Fibroblast of gingiva (primary cell): Measurements from ENCODE around the gene PRKCB.

Experiments
- DNase-seq: peaks from one replicate; pipeline ENCODE4 v3.0.0-alpha.2; 2011; ENCODE audit warnings: low read depth

Gene PRKCB

DNA sequence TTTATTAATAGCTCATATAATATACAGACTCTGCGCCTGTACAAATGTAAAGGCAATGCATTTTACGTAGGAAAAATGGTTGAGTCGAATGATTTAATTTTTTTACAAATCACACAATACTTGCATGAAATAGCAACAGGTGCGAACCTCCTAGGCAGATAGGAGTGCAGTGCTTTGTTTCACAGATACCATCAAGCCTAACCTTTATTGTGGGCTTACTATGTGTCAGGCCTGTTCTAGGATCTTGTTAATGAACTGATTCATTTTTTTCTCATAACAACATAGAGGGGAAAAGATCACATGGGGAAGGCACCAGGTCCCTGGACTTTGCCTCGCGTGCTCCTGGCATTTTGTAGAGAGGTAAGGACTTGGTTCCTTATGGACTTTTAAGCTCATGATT, 107.8 kb downstream of the PRKCB start:
- no peak for DNase-seq

DNA sequence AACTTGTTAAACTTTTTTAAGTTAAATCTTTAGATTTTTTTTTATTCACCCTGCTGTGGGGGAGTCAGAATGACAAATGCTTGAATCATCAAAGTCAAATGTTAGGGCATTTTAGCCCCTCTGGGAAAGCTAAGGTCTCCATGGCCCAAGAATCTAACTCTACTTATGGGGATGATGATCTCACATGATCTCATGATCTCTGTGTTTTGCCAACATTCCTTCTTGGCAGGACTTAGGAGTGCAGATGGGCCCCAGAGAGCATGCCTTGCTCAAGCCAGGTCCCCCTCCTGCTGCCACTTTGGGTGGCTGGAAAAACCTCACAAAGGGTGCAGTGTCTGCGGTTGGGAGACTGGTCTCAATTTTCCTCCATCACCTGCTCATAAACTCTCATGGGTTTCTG, 108.6 kb downstream of the PRKCB start:
- no peak for DNase-seq

DNA sequence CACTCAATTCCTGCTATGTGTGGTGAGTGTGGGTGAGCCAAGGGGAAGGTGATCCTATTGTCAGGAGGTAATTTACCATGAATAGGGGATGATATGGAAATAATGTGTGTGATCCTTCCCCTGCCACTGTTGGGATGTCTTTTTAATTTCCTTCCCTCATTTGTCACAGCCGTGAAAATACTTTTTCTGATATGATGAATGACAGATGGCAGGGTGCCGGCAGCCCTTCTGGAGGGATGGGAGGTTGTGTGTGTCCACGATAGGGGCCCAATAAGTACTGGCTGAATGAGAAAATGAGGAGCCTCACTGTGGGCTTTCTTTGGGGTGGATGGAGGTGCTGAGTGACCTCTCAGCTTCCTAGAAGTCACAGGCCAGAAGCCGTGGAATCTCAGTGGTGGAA, 109.5 kb downstream of the PRKCB start:
- DNase-seq, result no peak

DNA sequence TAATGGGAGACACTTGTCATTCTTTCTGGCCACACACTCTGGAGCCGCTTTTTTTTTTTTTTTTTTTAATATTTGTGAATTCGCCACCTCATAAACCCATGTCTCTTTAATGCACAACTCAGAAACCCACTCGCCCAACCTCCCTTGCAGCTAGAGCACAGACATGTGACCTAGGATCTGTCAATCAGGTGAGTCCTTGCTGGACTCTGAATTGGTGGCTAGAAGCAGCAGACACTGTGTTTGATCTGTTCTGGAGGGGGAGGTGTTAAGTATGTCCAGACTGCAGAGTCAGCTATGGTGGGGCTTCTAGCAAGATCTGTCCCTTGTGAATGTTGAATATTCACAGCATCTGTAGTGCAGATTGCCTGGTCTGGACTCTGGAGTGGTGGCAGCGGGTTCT, 112.1 kb downstream of the PRKCB start:
- no peak for DNase-seq

DNA sequence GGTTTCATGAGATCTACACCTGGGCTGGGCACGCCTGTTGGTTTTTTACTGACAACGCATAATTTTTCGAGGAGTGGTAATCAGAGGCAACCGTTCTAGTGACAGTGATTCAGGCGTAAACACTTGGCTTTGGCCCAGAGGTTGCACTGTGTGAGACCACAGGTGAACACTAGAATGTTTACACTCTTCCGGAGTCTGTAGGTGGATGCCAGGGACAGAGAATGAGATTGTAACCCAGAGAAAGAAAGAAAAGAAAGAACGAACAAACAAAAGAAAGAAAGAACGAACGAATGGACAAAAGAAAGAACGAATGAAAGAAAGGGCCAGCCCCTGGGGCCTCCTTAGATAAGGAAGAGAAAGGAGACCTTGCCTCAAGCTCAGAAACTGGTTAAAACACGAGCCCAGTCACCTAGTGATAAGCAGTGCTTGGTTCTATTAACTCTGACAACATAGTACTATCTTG, 113.2 kb downstream of the PRKCB start:
- DNase-seq, result no peak

DNA sequence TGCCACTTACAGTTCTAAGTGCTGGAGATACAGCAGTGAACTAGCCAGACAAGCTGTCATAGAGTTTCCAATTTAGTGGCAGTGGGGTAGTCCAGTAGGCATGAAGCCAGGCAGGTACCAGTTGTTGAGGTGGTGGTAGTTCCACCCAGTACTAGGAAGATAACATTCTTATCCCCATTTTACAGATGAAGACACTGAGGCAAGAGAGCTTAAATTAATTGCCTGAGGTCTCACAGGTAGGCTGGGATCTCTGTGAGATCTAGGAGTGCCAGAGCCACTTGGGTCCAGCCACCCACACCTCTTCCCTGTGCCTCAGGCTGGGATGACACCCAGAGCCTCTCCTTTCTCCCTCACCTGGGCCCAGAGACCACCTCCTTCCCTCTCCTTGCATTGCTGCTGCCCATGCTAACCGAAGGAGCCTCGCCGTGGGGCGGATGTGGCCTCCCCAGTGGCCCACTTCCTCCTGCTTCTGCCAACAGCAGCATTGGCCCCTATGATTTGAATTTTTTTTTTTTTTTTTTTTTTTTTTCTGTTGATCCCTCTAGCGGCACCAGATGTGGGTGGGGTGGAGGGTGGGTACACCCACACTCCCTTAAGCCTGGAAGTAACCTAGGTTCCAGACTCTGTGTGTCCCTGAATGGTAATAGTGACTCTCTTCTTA, 114.0 kb downstream of the PRKCB start:
- DNase-seq, result no peak

DNA sequence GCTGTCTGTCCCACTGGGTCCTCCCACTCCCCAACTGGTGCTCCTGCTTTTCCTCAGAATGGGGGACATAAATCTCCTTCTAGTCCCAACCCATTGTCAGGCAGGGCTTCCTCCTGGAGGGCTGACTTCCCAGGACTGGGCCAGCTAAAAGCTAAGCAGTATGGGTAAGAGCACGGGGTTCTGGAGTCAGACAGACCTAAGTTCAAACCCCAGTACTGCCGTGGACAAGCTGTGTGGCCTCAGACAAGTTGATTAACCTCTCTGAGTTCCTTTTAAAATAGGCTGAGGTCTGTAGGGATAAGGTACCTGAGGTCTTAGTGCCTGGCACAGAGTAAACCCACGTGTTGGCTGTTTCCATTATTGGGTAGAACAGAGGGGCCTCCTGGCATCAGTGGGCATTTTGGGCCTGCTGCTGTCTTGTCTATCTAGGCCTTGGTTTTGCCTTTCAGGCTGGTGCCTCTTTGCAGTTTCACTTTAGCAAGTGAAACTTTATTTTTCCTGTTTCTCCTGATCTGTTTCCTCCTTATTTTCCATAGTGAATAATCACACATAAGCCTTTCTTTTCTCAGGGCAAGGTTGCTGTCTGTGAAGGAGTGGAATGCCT, 114.6 kb downstream of the PRKCB start:
- no peak for DNase-seq

DNA sequence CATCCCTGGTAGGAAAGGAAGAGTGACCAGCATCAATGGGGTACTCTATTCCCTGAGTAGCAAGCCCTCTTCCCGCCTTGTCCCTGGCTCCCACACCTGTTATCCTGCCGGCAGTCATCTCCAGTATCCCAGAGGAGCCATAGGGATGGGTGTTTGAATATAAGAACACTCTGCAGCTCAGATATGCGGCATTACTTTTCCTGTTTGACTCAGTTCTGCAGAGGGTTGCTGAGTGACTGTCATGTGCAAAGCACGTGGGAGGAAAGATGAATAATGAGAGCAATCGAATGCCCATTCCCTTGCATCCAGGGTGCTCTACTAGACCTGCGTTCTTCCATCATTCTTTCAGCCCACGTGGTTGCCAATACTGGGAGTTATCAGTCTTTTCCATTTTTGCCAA, 115.1 kb downstream of the PRKCB start:
- DNase-seq, result no peak

DNA sequence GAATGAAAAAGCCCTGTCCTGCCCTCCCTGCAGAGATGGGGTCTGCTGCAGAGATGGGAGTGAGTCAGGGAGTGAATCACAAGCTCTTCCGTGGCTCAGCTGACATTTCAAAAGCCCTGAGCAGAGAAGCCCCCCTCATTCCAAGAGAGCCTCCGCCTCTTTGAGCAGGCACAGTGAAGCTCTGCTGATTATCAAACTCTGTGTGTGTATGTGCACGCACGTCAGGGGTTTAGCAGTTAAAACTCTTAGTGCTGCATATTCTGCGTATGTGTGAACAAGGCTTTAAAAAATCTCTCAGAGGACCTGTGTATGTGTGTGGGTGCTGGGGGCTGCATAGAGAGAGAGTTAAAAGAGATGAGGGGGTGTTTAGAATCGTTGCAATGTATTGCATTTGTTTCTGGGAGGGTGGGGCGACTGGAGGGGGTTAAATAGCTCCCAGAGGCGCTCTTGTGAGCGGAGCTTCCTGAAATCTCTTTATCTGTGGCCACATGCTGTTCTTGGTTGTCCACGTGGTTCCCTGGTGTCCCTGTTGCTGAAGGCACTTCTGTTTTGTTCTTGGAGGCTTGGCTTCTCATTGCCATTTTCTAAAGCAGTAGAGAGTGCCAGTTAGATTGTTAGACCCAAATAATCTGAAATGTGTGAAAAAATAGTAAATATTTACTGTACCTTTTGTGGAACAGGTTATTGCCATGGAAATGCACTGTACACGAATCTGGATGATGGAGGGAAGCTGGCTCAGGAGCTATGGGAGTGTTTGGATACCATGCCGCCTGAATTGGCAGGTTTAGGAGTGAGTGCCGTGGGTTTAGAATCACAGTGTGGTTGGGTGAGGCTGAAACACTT, 116.6 kb downstream of the PRKCB start:
- DNase-seq, result no peak

DNA sequence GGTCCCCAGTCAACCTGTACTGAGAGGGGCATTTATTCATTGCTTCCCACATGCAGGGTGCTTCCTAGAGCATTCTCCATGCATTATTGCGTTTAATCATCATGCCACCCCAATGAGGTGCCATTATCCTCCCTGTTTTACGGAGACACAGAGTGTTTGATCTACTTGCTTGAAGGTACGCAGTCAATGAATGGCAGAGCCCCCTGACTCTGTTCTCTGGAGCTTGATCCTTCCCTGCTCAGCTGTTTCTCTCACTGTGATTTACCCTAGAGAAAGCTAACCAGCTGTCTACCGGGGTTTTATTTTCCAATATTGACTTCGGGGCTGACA, 117.2 kb downstream of the PRKCB start:
- no peak for DNase-seq

DNA sequence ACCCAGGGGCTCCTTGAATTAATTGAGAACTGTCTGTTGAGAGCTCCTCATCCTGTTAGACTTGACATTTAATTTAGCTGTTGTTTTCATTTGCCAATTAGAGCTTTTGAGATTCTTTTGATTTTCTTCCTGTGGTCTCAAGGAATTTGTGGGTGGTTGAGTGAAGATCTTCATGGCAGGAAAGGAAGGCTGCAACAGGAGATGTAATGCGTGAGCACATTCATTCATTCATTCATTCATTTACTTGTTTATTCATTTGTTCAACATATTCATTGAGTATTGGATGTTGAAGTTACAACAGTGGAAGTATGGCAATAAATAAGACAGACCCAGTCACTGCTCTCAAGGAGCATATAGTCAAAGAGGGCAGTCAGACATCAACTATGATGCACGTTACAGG, 117.7 kb downstream of the PRKCB start:
- DNase-seq, result no peak

DNA sequence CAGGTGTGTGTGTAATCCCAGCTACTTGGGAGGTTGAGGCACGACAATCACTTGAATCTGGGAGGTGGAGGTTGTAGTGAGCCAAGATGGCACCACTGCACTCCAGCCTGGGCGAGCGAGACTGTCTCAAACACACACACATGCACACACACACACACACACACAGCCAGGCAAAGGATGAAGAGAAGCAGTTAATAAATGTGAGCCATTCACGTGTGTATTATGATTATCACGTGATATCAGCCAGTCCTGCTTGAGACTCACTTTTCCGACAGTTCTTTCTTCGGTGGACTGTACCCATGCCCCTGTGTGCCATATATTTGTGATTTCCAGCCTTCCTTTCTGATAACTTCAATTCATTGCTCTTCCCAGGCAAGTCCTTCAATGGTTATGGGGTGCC, 119.3 kb downstream of the PRKCB start:
- DNase-seq, result no peak

DNA sequence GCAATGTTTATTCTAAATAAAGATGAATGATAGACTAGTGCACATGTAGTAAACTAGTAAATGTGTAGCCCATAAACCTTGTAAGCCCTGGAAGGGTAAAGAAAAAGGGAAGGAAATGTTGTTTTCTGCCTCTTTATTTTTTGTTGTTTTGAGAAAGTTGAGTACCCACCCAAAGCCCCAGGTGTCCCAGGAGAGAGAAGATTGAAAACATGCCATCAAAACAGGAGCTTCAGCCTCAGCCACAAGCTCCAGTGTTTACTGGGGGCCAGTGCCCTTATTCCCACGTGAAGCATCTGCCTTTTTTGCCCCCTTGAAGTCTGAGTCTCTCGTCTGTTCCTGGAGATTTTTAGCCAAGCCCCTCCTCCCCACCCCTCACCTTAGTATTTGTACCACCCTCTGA, 121.5 kb downstream of the PRKCB start:
- no peak for DNase-seq

DNA sequence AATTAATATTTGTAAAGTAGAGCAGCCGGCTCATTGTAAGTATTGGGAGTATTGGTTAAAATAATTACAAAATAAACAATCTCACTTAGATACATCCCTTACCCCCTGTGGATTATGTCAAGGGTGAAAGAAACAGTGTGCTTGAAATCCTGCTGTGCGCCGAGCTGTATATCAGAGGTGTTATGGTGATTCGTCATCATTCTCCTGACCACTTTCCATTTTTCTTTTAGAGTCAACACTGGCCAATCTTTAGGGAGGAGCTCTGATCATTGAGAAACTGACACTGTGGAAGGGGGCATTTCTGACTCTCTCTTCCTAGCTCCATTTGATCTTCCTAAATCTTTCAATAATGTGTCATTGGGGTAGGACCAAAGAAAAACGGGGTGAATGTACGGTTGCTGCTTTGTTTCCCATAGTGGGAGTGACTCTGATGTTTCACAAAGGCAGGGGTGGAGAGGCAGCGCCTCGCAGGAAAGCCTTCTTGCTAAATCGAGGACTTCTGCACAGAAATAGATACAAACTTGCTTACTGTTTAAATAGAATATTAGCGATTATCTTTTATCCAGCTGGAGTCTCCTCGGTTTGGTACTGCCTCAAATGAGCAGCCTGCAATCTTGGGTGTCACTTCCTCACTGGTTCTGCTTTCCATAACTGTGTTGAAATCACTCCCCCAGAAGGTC, 123.4 kb downstream of the PRKCB start:
- no peak for DNase-seq

DNA sequence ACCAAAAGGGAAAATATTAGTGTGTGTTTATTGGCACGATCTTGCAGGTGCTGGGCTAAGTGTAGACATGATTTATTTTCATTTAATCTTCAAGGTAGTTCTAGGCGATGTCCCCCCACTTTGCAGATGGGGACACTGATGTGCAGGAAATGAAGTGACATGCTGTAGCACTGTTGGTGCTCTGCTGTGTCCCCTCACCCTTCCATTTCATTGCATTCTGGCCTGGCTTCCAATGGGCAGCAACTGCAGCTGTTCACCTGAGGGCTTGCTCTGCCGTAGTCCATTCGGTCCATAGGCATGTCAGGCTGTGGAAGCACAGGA, 123.9 kb downstream of the PRKCB start:
- no peak for DNase-seq

DNA sequence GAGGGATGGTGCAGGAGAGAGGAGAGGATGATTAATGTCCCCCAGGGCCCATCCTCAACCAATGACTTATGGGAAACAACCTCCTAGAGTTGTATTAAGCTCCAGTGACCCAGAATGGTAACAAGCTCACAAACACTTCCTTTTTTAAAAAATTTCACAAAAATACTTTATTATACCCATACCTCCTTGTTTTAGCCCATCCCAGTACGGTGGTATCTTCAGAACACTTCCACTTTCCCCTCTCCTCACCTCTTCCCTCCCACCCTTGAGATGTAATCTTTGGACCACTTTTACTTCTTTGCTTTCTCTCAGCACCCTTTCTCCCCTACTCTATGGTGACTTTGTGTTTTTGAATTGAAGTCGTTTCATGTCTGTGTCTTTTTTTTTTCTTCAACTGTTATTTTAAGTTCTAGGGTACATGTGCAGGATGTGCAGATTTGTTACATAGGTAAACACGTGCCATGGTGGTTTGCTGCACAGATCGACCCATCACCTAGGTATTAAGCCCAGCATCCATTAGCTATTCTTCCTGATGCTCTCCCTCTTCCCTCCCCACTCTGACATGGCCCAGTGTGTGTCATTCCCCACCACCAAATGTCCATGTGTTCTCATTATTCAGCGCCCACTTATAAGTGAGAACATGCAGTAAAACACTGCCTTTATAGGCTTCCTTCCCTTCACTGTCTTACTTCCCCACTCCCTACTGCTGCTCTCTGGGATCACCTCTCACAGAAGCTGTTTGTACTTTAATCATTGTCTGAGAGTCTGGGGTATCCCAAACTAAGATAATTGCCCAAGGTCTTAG, 124.5 kb downstream of the PRKCB start:
- no peak for DNase-seq

DNA sequence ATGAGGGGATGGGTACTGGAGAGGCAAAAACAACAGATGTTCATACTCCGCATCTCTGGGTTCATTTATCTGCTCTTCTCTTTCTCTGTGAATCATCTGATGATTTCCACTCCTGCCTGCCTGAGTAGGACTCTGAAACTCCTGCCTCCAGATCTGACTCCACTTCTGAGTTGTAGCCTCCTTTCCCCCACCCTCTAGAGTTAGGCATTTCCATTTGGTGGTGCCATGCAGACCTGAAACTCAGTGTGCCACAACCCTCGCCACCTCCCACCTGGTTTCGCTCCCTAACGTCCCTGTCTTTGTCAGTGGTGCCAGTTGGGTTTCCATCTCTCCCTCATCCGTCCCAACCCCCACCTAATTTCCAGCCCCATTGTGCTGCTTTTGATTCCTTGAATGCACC, 126.2 kb downstream of the PRKCB start:
- no peak for DNase-seq

DNA sequence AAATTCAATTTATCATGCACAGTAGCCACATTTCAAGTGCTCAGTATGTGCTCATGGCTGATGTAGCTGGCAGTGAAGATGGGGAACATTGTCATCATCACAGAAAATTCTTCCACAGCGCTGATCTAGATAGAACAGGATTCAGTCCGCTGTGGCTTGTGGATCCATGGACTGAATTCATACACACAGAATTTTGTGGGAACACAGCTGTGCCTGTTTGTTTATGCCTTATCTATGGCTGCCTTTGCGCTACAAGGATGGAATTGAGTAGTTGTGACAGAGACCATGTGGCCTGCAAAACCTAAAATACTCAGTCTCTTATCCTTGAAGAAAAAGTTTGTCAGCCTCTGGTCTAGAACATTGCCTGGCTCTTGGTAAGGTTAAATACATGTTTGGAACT, 128.4 kb downstream of the PRKCB start:
- no peak for DNase-seq

DNA sequence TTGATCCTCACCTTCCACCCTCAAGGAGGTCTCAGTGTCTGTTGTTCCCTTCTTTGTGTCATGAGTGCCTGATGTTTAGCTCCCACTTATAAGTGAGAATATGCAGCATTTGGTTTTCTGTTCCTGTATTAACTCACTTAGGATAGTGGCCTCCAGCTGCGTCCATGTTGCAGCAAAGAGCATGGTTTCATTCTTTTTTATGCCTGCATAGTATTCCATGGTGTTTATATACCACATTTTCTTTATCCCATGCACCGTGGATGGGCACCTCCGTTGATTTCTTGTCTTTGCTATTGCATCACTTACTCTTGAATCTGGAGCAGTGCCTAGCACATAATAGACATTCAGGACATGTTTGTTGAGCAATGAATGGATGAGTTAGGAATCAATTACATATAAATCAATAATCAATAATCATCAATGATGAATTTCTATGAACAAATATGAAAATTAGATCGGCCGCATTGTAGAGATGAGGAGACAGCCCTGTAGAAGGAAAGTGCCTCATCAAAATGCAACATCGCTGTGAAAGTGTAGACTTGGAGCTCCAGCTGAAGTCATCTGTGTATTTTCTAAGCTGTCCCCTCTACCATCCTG, 129.5 kb downstream of the PRKCB start:
- DNase-seq, result no peak

DNA sequence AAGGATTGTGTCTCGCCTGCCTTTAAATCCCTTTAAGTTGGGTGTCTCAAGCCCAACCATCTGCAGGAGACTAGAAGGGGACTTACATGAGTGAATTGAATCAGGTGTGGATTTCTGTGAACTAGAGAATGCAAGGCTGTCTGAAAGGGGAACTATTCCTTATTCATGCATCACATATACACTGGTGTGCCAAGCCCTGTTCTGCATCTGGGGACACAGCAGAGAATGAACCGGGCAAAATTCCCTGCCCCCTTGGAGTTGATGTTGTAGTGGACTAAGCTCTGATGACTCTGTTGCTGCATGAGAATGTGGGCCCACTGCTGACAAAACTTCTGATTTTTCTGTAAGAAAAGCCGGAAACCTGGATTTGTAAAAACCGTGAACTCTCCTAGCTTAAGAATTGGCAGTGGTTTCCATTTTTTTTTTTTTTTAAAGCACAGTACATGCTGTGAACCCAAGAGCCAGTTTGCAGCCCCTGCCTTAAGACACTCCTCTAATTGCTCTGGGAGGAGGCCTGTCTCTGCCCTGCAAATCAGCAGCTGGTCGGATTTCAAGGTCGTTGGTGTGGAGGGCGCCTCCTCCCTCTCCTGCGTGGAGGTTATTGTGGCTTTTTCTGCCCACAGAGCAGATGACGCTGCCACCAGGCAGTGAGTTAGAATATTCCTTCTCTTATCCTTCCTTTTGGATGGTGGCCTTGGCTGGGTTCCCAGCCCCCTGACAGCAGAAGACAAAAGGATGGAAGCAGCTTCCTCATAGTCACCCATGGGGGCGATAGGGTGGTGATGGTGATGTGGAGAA, 131.0 kb downstream of the PRKCB start:
- DNase-seq, result no peak

DNA sequence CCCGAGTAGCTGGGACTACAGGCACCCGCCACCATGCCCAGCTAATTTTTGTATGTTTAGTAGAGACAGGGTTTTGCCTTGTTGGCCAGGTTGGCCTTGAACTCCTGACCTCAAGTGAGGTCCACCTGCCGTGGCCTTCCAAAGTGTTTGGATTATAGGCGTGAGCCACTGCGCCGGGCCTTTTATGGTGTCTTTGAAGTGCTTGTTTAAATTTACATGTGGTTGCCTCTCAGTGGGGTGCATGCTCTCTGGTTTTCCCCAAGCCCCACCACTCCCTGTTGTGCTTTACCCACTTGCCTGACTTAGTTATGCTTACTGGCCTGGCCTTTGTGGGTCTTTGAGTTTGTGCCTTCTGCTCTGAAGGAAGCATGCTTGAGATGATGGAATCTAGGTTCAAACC, 132.0 kb downstream of the PRKCB start:
- DNase-seq, result no peak
